Fibroblast of peridontal ligament (primary cell): ENCODE measurements around the gene HLCS.

Experiments used
- DNase-seq: peaks from one replicate; pipeline ENCODE4 v3.0.0-alpha.2; 2010; ENCODE audit errors: extremely low read depth

Gene HLCS

DNA sequence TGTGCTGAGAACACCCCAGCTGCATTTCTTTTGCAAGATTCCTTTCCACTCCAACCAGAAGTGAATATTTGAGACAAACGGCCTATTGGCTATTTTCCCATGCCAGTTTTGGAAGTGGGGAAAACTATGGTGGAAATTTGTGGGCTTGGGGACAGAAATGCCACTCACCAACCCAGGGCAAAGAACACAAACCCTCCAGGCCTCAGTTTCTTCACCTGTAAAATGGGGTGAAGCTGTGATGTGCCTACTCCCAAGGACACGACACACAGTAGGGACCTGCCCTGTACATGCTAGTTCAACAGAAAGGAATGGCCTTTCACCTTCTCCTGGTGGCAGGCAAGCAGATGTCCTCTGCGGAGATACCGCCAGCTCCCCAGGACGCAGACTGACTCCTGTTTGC is 221.0 kb downstream of the HLCS start:
- no peak for DNase-seq

DNA sequence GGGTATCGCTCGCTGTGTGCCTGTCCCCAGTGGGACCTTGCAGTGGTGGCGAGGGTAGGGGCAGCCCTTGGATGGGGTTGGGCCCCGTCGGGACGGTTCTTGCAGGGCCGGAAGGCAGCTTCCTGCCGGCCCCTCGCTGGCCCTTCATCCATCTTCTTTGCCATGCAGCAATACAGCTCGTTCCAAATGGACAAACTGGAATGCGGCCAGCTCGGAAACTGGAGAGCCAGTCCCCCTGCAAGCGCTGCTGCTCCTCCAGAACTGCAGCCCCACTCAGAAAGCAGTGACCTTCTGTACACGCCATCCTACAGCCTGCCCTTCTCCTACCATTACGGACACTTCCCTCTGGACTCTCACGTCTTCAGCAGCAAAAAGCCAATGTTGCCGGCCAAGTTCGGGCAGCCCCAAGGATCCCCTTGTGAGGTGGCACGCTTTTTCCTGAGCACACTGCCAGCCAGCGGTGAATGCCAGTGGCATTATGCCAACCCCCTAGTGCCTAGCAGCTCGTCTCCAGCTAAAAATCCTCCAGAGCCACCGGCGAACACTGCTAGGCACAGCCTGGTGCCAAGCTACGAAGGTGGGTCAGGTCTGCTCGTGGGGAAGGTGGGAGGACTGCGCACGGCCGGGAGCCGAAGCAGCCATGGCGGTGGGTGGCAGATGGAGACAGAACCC is 221.8 kb downstream of the HLCS start:
- no peak for DNase-seq

DNA sequence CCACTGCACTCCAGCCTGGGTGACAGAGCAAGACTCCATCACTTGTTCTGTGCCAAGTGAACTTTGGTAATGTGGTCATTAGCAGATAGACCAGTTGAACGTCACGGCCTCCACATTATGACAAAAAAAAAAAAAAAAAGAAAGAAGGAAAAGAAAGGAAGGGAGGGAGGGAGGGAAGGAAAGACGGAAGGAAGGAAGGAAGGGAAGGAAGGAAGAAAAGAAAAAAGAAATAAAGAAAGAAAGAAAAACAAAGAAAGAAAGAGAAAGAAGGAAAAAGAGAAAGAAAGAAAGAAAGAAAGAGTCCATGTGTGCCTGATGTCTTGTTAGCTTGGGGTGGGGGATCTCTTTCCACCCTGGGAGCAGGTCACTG is 222.3 kb downstream of the HLCS start:
- DNase-seq, result no peak

DNA sequence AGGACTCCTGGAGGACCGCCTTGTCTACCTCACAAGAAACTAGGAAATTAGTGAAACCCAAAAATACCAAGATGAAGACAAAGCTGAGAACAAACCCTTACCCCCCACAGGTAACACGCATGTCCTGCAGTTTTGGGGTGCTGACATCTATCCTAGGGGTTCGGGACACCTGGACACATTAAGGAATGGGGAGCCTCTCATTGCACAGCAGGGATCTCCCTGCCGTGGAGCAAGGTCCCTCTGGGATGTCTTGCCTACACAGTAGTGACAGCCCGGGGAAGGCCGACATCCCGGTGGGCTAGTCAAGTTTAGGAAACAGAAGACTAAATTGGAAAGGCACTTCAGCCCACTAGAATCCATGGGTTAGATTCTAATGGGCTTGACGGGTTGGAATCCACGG is 223.0 kb downstream of the HLCS start:
- no peak for DNase-seq

DNA sequence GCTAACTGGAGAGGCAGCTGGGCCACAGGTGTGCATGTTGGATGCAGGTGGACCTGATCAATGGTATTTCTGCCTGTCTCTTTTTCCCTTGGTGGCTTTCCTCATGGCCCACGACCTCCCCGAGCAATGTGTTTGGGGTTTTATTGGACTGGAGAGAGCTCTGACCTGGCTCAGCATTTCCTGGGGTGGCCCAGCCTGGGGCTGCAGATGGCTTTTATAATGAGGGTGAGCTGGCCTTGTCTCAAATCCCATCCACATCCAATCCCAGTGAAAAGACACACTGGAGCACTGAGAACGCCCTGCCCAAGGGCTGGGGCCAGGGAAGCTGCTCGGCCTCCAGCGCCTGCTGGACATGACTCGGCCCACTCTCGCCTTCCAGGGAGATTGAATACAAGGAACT is 223.5 kb downstream of the HLCS start:
- no peak for DNase-seq

DNA sequence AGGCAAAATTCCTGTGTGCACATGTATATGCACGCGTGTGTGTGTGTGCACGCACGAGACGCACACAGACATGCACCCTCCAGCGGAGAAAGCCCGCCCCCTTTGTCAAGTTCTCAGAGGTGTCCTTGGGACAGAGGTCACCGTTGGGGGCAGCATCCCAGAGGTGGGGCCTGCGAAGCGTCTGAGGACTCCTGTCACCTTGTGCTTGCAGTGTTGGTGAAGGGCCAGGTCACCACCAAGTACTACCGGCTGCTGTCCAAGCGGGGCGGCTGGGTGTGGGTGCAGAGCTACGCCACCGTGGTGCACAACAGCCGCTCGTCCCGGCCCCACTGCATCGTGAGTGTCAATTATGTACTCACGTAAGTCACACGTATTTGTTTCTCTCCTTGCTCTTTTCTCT is 225.0 kb downstream of the HLCS start:
- DNase-seq, result no peak

DNA sequence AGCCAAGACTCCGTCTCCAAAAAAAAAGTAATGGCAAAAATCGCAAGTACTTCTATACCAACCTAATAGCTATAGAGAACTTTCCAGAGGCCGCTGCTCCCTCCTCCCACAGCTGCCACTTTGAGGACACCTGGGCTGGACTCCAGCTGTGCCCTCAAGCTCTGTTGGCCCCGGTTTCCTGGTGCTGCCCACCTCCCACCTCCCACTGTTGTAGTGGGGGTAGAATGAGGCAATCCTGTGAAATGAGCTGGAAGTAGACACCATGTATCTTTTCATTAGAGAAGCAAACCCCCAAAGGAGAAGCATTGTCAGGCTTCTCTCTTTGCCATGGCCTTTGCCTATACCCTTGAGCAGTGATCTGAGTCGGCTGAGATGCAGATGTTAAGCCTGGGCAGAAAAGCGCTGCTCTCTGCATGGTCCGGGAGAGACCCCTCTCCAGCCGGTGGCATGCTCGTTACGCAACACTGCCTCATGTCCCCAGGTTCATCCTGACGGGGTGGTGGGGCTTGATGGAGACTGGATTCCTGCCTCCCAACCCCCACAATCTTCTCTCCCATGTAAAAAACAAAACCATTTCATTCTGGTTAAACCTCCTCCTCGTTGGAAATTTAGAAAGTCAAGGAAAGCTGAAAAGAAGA is 227.9 kb downstream of the HLCS start:
- DNase-seq, result no peak

DNA sequence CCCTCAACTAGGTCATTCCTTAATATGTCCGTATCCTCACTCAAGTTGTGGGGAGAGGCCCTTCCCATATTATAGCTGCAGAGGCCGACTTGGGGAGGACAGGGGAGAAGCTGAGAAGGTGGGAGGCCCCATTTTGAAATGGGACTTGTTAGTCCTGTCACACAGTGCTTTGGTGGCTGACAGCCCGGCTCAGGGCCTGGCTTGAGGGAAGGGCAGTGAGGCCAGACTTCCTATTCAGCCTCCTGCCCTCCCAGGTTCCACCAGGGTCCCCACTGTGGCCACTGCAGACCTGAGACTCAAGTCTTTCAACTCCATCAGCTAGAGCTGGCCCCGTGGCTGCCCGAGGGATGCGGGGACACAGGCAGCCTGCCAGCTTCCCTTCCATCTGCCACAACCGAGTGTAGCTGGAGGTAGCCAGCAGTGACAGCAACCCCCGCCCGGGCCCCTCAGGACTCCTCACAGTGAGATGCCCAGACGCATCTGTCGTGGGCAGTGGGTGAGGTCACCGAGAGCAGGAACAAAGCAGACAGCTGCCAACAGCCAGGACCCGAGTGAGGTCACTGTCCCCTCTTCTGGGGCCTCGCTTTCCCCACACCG is 230.6 kb downstream of the HLCS start:
- no peak for DNase-seq

DNA sequence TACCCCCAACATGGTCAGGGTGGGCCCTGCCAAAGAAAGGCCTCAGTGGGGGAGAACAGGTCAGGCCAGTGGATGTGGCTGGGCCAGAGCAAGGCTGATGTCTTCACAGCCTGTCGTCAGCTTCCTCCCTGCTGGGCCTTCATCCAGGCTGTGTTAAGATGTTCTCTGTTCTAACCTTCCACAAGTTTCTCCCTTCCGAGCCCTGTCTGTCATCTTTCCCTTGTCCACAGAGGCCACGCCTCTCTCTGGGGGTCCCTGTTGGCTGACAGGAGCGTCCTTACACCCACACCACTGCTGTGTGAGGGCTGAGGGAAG is 231.3 kb downstream of the HLCS start:
- DNase-seq, result no peak

DNA sequence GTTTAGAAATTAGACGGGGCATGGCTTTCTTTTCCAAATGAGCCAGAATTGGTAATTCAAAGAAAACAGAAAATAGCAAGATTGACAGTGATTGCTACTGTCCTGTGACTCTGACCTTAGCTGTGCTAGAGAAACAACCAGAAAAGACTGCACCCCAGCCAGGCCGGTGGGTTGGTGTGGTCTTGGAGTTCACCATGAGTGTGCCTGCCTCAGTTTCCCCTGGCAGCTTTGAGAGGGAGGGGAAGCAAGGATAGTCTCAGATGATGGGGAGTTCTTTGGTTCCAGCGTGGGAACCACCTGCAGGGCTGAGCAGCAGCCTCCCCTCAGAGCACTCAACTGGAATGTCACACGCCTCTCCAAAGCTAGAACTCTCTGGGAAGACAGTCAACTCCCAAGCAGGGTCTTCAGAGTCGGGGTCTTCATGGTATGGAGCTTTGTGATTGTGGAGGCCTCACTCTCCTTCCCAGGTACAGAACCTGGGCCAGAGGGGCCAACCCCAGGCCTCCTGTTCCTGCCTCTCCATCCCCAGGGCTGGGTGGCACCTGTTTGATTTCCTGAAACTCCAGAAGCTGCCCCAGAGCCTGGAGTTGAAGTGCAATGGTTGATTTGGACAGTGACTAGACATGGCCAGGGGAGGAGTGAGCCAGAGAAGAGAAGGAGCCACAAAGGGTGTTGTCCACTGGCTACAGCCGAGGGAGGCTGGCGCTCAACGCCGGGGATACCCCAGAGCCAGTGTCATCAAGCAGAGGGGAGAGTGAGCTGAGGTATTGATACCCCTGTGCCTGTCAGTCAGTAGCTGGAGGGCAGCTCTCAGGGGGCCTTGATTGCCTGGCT is 231.9 kb downstream of the HLCS start:
- DNase-seq, result no peak

DNA sequence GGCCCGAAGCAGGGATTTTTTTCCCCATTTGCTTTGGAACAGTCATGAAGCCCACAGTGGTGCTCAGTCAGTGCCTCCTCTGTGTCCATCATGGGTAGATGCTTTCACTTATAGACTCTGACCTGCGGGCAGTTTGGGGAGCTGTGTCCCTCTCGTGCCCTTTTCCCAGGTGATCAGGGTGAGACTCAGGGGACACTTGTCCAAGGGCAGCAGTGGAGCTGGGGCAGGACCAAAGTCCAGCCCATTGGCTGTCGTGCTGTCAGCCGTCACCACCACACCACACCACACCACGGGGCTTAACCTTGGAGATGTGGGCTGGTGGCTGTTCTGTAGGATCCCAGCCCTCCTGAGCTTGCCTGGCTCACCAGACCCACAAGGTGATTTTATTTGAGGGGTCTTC is 232.6 kb downstream of the HLCS start:
- DNase-seq, result no peak

DNA sequence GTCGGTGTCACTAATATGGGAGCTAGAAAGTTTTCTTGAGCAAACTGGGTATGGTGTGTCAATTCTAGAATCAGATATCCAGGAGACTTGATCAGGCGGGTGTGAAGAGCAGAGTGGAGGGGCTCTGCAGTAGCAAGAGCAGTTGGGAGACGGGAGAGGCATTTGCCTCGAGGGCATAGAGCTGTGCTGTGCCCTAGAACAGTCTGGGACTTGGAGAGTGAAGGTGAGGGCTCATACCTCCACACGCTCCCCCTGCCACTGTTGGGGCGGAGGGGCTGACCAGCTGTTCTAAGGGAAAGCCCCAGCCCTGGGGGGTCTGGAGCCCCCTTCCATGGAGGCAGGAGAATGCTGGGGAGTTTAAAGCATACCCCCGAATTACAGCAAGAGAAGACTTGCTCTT is 233.7 kb downstream of the HLCS start:
- DNase-seq, result no peak

DNA sequence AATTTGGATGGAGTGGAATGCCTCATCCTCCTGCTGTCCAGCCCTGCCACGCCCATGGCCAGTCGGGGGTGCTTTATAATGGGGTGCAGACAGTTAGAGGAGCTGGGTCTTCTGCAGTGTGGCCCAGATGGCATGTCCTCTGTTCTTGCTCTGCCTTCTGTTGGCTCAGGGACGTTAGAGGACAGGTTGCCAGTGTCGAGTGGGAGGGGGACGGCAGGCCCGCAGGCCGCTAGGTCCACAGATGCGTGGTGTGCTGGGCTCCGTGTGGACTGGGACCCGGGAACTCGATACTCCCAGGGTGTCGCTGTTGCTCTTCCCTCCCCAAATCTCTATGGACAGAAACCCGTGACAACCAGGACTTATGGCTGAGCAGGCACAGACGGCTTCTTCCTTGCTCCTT is 234.3 kb downstream of the HLCS start:
- DNase-seq, result no peak

DNA sequence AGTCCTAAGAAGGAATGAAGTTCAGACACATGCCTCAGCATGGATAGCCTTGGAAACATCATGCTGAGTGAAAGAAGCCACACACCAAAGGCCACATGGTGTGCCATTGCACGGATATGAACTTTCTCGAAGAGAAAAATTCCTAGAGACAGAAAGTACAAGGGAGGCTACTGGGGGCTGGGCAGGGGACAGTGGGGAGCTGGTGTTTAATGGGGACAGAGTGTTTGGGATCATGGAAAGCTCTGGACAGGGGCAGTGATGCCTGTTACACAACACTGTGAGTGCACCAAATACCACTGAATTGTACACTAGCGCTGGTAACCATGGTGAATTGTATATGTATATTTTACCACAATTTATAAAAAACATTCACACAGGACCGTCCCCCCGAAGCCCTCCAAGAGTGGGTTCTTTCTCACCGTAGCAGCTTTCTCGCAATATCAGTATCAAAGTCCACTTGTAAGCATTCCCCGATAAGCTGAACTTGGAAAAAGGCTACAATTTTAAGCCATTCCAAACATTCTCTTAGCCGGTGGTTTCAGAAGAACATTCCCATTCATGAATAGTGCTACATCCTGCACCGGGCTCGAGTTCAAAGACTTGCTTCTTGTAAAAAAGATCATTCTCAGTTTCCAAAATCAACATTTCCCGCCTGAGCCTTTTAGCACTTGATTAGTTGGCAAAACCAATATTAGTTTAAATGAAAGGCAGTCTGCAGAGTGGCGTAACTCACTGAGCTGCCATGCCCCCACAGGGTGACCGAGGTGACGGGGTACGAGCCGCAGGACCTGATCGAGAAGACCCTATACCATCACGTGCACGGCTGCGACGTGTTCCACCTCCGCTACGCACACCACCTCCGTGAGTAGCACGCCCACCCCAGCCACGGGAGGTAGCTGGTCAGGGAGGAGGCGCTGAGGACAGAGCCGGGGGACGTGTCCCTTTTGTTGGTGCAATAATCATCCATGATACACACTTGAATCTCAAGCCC is 235.9 kb downstream of the HLCS start:
- DNase-seq, result no peak

DNA sequence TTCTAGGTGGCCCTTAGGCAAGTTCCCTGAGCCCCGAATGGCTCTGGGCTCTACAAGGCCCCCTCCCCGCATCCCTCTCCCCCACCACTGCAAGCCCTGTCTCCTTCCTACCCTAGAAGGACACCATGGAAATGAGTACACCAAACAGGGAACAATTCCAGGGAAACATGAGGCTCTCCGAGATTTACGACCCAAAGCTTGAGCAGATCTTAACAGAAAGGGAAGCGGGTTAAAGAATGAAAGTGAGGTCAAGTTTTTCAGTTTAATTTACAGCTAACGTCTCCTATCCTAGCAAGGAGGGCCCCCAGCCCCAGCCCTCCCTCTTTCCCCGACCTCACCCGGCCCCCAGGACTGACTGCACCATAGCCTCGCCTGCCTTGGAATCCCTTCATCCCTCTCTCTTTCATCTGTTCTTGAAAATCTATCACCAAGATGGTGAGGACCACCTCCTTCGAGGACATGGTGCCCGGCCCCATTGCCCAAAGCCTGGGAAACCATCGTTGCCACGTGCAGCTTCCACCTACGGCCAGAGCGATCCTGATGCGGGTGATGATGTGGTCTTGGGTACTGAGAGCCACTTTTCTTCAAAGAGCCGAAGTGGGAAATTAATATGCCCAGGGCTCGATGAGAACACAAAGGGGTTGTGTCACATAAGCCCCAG is 237.0 kb downstream of the HLCS start:
- DNase-seq, result no peak

DNA sequence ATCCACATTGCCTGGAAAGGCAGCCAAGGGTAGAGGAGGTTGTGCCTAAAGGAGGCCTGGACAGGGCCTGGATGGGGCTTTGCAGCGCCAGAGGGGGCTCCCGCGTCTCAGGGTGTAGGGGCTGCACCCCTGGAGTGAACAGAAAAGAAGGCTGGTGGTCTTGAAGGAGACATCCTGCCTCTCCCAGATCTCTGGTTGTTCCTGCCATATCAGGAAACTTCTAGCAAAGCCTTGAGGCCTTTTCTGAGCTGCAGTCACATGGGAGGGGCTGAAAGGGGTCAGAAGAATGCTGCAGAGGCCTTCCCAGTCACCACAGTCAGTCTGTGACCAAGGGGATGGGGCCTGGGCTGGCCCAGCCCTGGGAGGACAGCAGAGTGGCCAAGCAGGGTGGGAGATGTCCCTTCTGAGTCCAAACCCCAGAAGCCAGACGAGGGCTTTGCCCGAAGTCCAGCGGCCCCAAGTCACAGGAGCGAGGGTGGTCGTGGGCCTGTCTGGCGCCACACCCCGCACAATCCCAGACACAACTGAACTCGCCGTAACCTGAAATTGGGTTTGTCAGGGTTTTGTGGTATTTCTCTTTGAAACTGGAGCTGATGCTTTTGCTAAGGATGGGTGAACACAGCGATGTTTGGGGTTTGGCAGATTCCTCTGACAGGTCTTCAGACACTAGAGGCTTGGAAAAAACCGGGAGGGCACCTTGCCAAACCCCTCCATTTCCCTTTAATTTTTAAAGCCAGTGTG is 237.9 kb downstream of the HLCS start:
- no peak for DNase-seq

DNA sequence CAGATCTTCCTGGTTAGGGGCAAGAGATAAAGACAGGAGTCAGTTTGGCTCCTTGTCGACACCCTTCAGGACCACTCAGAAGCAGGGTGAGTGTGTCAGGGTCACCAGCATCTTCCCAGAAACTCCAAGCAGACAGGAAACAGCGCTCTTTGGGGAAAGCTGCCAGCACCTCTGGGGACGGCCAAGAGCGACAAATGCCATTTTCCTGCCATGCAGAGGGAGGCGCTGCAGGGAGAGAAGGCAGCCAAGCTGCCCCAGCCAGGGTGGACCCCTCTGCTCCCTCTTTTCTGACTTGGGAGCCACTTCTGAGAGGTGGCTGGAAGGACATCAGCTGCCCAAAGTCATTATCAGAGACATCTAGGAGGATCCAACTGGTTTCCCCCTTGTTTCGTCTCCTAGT is 238.6 kb downstream of the HLCS start:
- DNase-seq, result no peak

DNA sequence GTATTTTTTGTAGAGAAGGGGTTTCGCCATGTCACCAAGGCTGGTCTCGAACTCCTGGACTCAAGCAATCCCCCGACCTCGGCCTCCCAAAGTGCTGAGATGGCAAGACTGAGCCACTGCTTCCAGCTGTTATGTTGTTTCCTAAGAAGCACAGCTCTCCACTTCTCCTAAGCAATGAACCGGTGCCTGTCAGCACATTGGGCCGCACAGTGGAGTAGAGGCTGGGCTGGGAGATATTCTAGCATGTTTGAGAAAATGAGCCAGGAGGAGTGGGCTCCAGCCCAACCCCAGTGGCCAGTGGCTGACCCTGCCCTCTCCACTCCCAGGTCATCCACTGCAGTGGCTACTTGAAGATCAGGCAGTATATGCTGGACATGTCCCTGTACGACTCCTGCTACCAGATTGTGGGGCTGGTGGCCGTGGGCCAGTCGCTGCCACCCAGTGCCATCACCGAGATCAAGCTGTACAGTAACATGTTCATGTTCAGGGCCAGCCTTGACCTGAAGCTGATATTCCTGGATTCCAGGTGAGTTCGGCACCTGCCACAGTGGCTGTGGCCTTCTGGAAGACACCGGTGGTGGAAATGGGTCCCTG is 240.6 kb downstream of the HLCS start:
- DNase-seq, result no peak

DNA sequence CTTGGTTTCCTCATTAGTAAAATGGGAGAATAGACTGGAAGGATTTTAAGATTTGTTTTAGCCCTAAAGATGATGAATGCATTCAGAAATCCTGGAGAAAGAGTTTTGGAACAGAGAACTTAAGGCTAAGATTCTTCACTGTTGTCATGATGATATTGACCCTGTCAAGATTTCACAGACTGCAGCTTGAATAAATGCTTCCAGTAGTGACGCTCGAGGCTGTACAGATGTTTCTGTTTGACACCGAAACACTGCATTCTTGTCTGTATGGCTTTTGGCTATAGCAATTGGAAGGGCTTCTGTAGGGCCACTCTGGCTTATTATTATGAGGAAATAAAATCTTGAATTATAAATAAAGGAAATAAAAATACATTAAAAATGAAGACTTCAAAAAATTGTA is 241.8 kb downstream of the HLCS start:
- no peak for DNase-seq

DNA sequence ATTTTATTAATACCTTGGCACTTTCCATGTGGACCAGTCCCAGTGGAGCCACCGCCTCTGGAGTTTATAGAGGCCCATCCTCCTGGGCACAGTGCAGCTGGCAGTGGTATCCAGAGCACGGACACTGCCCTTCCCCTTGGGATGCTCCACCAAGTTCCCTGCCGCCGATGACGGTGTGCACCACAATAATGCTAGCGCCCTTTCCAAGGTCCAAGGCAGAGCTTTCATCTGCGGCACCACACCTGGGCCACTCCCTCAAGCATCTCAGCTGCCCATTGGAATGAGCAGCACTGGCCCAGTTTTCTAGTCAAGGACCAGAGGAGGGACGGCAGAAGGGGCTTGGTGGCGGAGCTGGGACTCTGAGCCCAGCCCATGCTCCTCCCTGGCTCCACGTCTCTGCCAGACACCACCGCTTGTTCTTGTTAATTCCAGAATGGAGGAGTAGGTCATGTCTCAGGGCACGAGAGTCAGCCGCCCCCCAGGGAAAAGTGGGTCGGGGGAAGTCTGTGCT is 243.0 kb downstream of the HLCS start:
- no peak for DNase-seq
